ENCODE measurements around the gene MRE11. TPM values are rescaled to one million over a fixed set of nuclear protein-coding genes. Genes with fewer than 3 reads are reported as not detected.
A peak's percentile ranks its signal among the peaks of the same experiment; 100 is the strongest.

Gene MRE11
- polyA plus RNA-seq, 2 of the 4 experiments (the other 2 are of a cell fraction), result 19.2 to 28.4 TPM

DNA sequence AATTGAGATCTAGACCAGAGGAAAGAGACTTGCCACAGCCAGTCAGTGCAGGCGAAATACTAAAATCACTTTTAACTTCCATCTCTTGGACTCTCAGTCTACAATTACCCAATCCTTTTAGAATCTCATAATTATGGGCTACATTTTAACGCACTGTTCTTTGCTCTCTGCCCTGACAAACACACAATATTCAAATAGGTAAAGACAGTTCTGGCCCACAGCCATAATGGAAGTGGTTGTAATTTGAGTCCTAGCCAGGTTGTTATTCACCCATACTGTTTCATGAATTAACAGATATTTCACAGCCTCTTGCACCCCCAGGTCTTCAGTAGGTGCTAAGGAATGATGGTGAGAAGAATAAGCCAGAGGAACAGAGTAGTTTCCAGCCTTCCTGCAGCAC lies 19.4 kb upstream of the MRE11 start:
- CTCF ChIA-PET, result interaction anchor here (0.9 to 1.0 kb wide), 2 partner anchors 8 to 16 kb away, joined by 3 read pairs; no protein-coding TSS in a partner anchor
- no peak overlapping the region for H3K4me2 ChIP-seq

DNA sequence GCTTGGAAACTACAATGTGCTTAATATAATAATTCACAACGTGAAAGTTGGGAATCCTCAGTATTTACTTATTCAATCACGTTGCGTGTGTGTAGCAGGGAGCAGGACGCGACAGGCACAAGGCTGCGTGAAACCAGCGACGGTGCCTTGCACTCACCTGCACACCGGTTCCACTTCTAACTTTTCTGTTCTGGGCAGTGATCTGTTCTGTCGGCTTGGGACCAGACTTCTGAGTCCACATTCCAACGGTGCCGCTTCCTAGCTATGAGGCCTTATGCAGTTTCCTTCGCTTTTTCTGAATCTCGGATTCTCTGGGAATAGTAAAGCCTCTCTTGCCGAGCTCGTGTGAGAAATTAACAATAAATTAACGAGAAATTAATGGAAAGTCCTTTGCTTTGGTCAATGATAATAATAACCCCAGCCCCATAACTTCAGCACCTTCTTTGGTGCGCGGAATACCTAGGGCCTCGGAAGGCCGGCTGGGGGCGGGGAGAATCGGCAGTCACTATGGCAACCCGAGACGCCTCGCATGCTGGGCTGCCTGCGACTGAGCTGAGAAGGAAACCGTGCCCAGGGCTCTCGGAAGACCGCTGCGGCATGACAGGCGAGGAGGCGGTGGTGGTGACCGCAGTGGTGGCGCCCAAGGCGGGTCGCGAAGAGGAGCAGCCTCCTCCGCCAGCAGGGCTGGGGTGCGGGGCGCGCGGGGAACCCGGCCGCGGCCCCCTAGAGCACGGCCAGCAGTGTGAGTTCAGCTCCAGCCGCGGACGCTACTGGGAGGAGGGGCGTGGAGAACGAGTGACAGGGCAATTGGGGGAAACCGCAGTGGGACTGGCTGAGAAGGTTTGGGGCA lies 18.5 kb upstream of the MRE11 start, which contains the start of gene C11orf97:
TSS of gene C11orf97 (plus strand) at position 530 of the 850 bp plus-strand sequence. CDS start at position 598, 68 bp downstream.
- DNase-seq (ENCODE audit: low read depth in 1 of 2, low spot score in 1 of 2) (peak in 1 of 2 experiments; percentile 8), ATAC-seq (peak; percentile 64 to 68; a peak in 4 of 6 replicates), FAIRE-seq (no peak)
- peak within 1 kb of the TSS in 1 of 2 experiments; percentile 7; a peak in 1 of 6 replicates for H3K27ac ChIP-seq
- H3K4me3 ChIP-seq, result peak within 1 kb of the TSS; percentile 46
- ChIA-PET POLR2A (no interaction called here), CTCF (interaction anchor here (0.9 to 1.0 kb wide), 2 partner anchors 9 to 15 kb away, joined by 3 read pairs; no protein-coding TSS in a partner anchor)
- H3K4me2 ChIP-seq, result peak within 1 kb of the TSS; percentile 86
- no peaks in the 10 kb centered on the region; the same call in 2 of the 3 replicates for H3K9me3 ChIP-seq
- TF ChIP-seq, protein P1, sequence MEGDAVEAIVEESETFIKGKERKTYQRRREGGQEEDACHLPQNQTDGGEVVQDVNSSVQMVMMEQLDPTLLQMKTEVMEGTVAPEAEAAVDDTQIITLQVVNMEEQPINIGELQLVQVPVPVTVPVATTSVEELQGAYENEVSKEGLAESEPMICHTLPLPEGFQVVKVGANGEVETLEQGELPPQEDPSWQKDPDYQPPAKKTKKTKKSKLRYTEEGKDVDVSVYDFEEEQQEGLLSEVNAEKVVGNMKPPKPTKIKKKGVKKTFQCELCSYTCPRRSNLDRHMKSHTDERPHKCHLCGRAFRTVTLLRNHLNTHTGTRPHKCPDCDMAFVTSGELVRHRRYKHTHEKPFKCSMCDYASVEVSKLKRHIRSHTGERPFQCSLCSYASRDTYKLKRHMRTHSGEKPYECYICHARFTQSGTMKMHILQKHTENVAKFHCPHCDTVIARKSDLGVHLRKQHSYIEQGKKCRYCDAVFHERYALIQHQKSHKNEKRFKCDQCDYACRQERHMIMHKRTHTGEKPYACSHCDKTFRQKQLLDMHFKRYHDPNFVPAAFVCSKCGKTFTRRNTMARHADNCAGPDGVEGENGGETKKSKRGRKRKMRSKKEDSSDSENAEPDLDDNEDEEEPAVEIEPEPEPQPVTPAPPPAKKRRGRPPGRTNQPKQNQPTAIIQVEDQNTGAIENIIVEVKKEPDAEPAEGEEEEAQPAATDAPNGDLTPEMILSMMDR (IDR thresholded peaks at IDR 0.05), result no peak
- no peak for TF ChIP-seq CEBPB (IDR thresholded peaks at IDR 0.05)
- no peak for TF ChIP-seq KDM5A (IDR thresholded peaks at IDR 0.05)
- no peak for TF ChIP-seq EHMT2 (IDR thresholded peaks at IDR 0.05; ENCODE audit: low read depth)
- TF ChIP-seq EHF (CRISPR knock-in tag; IDR thresholded peaks at IDR 0.05), result no peak
- TF ChIP-seq TP53 (CRISPR knock-in tag; IDR thresholded peaks at IDR 0.05), result no peak
- no peak for TF ChIP-seq RARB (CRISPR knock-in tag; IDR thresholded peaks at IDR 0.05)
- no peak for TF ChIP-seq BHLHE40 (IDR thresholded peaks at IDR 0.05; ENCODE audit: low read depth, low read length)
- TF ChIP-seq, protein P2, sequence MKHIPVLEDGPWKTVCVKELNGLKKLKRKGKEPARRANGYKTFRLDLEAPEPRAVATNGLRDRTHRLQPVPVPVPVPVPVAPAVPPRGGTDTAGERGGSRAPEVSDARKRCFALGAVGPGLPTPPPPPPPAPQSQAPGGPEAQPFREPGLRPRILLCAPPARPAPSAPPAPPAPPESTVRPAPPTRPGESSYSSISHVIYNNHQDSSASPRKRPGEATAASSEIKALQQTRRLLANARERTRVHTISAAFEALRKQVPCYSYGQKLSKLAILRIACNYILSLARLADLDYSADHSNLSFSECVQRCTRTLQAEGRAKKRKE (CRISPR knock-in tag; IDR thresholded peaks at IDR 0.05; ENCODE audit: low read depth), result no peak
- TF ChIP-seq PHF8 (IDR thresholded peaks at IDR 0.05; ENCODE audit: borderline replicate concordance, low read depth), result no peak
- TF ChIP-seq TFCP2L1 (CRISPR knock-in tag; IDR thresholded peaks at IDR 0.05), result no peak
- TF ChIP-seq HOXB5 (CRISPR knock-in tag; IDR thresholded peaks at IDR 0.05), result no peak
- 77% methylated on average over 22 of the region's 53 CpGs for WGBS (ENCODE audit: missing lambda C conversion rate)
- H3K4me1 ChIP-seq, result no peaks in the 10 kb centered on the region

More for the DNA sequence above, 19.4 kb upstream of the MRE11 start:
- ATAC-seq, result no peak
- 90% methylated on average over 2 of the region's 2 CpGs for WGBS (ENCODE audit: missing lambda C conversion rate)
- H3K4me1 ChIP-seq, result no peaks in the 10 kb centered on the region
- H3K9me3 ChIP-seq, result no peaks in the 10 kb centered on the region; the same call in 2 of the 3 replicates
- no peak overlapping the region for H3K4me3 ChIP-seq
- POLR2A ChIA-PET, result no interaction called here
- no peak for FAIRE-seq
- DNase-seq (ENCODE audit: low read depth in 1 of 2, low spot score in 1 of 2), result no peak
- H3K27ac ChIP-seq, result no peak overlapping the region
- TF ChIP-seq POLR2A (IDR thresholded peaks at IDR 0.05; ENCODE audit: low read length) (no peak), RCOR1 (IDR thresholded peaks at IDR 0.05; ENCODE audit: low read depth, low read length) (no peak), KDM1A (IDR thresholded peaks at IDR 0.05; ENCODE audit: low read depth) (no peak), TFCP2L1 (CRISPR knock-in tag; IDR thresholded peaks at IDR 0.05) (no peak), ZC3H11A (IDR thresholded peaks at IDR 0.05) (no peak), FOSB (CRISPR knock-in tag; IDR thresholded peaks at IDR 0.05) (no peak), RAD21 (conservative IDR thresholded peaks at IDR 0.05 in 1 of 2, IDR thresholded peaks at IDR 0.05 in 1 of 2) (no peak), FOXS1 (CRISPR knock-in tag; IDR thresholded peaks at IDR 0.05) (no peak), EHMT2 (IDR thresholded peaks at IDR 0.05; ENCODE audit: low read depth) (no peak)
- TF ChIP-seq, protein P3, sequence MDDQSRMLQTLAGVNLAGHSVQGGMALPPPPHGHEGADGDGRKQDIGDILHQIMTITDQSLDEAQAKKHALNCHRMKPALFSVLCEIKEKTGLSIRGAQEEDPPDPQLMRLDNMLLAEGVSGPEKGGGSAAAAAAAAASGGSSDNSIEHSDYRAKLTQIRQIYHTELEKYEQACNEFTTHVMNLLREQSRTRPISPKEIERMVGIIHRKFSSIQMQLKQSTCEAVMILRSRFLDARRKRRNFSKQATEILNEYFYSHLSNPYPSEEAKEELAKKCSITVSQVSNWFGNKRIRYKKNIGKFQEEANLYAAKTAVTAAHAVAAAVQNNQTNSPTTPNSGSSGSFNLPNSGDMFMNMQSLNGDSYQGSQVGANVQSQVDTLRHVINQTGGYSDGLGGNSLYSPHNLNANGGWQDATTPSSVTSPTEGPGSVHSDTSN (IDR thresholded peaks at IDR 0.05), result no peak
- TF ChIP-seq, protein P4, sequence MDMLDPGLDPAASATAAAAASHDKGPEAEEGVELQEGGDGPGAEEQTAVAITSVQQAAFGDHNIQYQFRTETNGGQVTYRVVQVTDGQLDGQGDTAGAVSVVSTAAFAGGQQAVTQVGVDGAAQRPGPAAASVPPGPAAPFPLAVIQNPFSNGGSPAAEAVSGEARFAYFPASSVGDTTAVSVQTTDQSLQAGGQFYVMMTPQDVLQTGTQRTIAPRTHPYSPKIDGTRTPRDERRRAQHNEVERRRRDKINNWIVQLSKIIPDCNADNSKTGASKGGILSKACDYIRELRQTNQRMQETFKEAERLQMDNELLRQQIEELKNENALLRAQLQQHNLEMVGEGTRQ (IDR thresholded peaks at IDR 0.05), result no peak

All from A549 (cell line).